Measurements from ENCODE around the gene MOCS3. TPM values are rescaled to one million over a fixed set of nuclear protein-coding genes. Genes with fewer than 3 reads are reported as not detected.

MOCS3 gene
- total RNA-seq: 1 to 10 TPM; 2.3 to 3.2 (median 2.7) TPM
- long read RNA-seq, full-length matches to known transcripts: 3 of 3 reads
- long read RNA-seq, partial matches to known transcripts: 0 of 3 reads
- long read RNA-seq, other reads (novel, unspliced or antisense): 0 of 3 reads

GRCh38 chr20:50958615-50959542, at the start of gene MOCS3:
Gene MOCS3 (plus strand): TSS chr20:50958818. CDS start chr20:50958843, 25 bp downstream.
- intact Hi-C loops (cut with DNase I): no loop called here
- Histone ChIP-seq H3K4me3 (peak within 1 kb of the TSS; percentile 79 to 98 (median 85)), H3K36me3 (peaks cover 0 to 12% (median under 1%) of the 10 kb centered on the region in 4 donors), H3K9me3 (no peaks in the 10 kb centered on the region), H3K4me1 (peaks cover 0 to 28% (median 15%) of the 10 kb centered on the region in 4 donors), H3K27me3 (no peaks in the 10 kb centered on the region), H3K27ac (peak within 1 kb of the TSS; percentile 83 to 90 (median 88))
- DNase-seq: peak; percentile 80 to 85 (median 84)
- TF ChIP-seq CTCF (IDR thresholded peaks at IDR 0.05): peak in 2 of 4 donors; percentile 14 to 27
- TF ChIP-seq POLR2A (IDR thresholded peaks at IDR 0.05): no peak
- peak; percentile 86 to 90 (median 88) for ATAC-seq
- WGBS (ENCODE audit: insufficient coverage, low coverage, low lambda C conversion rate, missing lambda C conversion rate): 1% methylated on average over 37 of the region's 67 CpGs

- Histone ChIP-seq H3K9me3 (no peaks in the 10 kb centered on the region), H3K4me3 (no peak overlapping the region), H3K36me3 (no peaks in the 10 kb centered on the region), H3K27ac (no peak overlapping the region), H3K27me3 (no peaks in the 10 kb centered on the region), H3K4me1 (peaks cover 0 to 21% (median 2%) of the 10 kb centered on the region in 4 donors)
- no peak for DNase-seq
- WGBS (ENCODE audit: insufficient coverage, low coverage, low lambda C conversion rate, missing lambda C conversion rate): 92% methylated on average over 3 of the region's 3 CpGs
- ATAC-seq: no peak
- TF ChIP-seq POLR2A (IDR thresholded peaks at IDR 0.05) (no peak), CTCF (IDR thresholded peaks at IDR 0.05) (no peak)
- intact Hi-C loops (cut with DNase I): no loop called here
Measured at GRCh38 chr20:50909413-50909812, 49.2 kb upstream of the MOCS3 start.

- peaks cover 0 to 34% (median 2%) of the 10 kb centered on the region in 4 donors for H3K4me1 ChIP-seq
- intact Hi-C loops (cut with DNase I): no loop called here
- TF ChIP-seq CTCF (IDR thresholded peaks at IDR 0.05) (no peak), POLR2A (IDR thresholded peaks at IDR 0.05) (no peak)
- WGBS (ENCODE audit: insufficient coverage, low coverage, low lambda C conversion rate, missing lambda C conversion rate): 76% methylated on average over 3 of the region's 3 CpGs
- no peak for ATAC-seq
- no peaks in the 10 kb centered on the region for H3K27me3 ChIP-seq
- H3K4me3 ChIP-seq: no peak overlapping the region
- no peak overlapping the region for H3K27ac ChIP-seq
- no peaks in the 10 kb centered on the region for H3K36me3 ChIP-seq
- no peak for DNase-seq
- no peaks in the 10 kb centered on the region for H3K9me3 ChIP-seq
Measured at GRCh38 chr20:50911030-50911429, 47.6 kb upstream of the MOCS3 start.

- peak in 1 of 4 donors; percentile 73 for ATAC-seq
- intact Hi-C loops (cut with DNase I): no loop called here
- peaks cover 0 to 40% (median 2%) of the 10 kb centered on the region in 4 donors for H3K4me1 ChIP-seq
- H3K9me3 ChIP-seq: no peaks in the 10 kb centered on the region
- no peak for DNase-seq
- H3K27me3 ChIP-seq: no peaks in the 10 kb centered on the region
- no peak overlapping the region for H3K4me3 ChIP-seq
- no peak overlapping the region for H3K27ac ChIP-seq
- no peak for TF ChIP-seq CTCF (IDR thresholded peaks at IDR 0.05)
- no peak for TF ChIP-seq POLR2A (IDR thresholded peaks at IDR 0.05)
- no peaks in the 10 kb centered on the region for H3K36me3 ChIP-seq
- 20% methylated on average over 1 of the region's 1 CpG for WGBS (ENCODE audit: insufficient coverage, low coverage, low lambda C conversion rate, missing lambda C conversion rate)
Measured at GRCh38 chr20:50911716-50912115, 46.9 kb upstream of the MOCS3 start.
